Stimulated activated CD4-positive, alpha-beta T cell treated with anti-CD3 and anti-CD28 coated beads, Interleukin-4, amount 100 ng/mL, for 24 hours (primary cell): ENCODE results near the gene XIRP2.
"Not testable (repeated sequence)": the region's sequence is repeated elsewhere in the genome, so short reads cannot be mapped to it uniquely, and the experiment has no call there.

Experiments
- DNase-seq: peaks from one replicate; pipeline ENCODE4 v3.0.0-alpha.2; 2020

Gene XIRP2

DNA sequence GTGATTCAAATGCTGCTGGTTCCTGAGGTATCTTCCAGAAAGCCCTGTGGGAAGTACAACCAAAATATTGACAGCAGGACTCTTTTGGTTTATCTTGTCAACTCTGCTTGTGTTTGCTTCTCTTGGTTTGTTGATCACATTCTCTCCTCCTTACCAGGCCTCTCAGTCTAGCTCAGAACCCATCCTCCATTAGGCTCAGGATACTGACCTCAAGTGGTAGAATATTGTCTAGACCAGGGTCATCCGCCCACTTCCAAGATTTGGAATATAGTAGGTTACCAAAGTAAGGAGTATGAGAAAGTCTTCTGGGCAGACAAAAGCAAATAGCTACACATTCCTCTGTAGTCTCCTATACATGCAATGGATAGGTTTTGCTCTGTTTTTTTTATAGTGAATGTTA lies 56.6 kb downstream of the XIRP2 start:
- no peak for DNase-seq

GRCh38 chr2:166957686-166958085 lies 69.4 kb downstream of the XIRP2 start:
- no peak for DNase-seq

DNA sequence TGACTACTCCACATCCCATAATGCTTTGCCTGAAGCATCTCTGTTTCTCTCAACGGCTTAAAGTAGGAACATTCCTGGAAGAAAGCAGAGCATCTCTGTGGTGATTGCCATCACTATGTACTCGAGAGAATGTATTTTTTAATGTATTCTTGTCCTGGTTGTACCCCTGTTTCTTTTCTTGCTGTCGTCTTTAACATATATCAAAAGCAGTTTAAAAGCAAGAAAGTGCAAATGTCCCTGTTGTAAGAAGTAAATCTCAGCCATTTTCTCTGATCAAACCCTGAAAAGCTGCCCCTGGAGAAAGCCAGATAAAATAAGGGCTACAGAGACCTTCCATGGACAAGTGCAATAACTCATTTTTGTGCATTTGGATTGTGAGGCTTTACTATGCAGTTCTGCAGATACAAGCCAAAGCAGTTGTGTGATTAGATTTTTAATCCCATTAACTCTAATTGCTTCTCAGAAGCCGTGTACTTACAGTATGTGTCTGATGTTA lies 70.8 kb downstream of the XIRP2 start:
- no peak for DNase-seq

DNA sequence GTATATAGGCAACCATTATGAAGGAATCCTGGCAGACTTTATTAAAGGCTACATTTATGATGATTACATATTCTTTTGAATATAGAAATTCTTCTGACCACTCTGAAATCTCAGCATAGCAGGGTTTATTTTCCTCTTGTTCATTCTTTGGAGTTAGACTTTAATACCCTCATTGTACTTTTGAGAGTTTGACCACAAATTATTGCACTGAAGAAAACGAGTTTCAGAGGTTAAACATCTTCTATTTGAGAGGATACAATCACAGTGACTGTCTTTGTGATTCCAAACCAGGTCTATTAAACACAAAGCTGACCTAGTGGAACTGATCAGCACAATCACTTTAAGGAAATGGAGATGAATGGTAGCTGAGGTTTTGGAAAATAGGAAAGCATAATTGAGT lies 71.3 kb downstream of the XIRP2 start:
- no peak for DNase-seq

GRCh38 chr2:166960702-166961270 lies 72.5 kb downstream of the XIRP2 start:
- DNase-seq: no peak

DNA sequence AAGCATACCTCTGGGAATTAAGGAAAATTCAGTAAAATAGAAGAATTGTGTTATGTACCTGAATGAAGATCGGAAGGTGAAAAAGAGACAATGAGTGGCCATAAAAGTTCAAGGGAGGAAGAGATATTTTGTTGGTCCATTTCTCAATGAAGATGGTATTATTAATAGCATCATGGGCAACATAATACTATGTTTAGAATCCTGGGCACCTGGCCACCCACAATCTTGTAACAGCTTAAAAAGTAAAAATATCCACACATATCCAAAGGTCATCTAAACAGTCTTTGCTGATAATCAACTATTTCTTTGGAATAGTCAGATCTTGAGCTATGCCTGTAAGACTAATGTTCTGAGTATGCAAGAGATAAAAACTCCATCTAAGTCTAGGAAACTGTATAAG lies 73.7 kb downstream of the XIRP2 start:
- no peak for DNase-seq

DNA sequence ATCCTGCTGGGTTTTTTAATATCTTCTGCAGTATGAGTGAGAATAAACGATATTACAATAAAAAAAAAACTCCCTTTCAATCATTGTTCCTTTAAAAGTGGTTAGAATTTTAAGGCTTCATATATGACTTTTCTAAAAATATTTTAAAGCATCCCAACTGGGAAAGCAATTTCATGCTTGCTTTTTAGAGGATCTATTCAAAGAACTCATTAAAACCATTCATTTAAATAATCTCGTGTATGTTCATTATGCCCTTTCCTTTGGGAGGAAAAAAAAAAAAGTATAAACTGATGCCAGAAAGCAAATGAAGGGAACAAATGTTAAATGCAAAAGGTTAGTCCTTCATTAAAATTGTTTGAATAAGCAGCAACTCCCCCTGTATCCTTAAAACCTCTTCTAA lies 81.2 kb downstream of the XIRP2 start:
- DNase-seq: no peak

DNA sequence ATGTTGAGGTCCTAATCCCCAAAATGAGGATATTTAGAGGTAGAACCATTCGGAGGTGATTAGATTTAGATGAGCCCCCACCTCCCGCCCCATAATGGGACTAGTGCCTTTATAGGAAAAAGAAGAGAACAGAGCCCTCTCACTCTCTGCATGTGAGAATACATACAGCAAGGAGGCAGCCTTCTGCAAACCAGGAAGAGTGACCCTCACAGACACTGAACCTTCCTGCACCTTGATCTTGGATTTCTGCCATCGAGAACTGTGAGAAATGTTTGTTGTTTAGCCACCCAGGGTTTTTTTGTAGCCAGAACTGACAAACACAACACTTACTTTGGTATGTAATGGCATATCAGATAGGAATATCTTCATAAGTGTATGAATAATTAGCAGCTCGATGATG lies 83.7 kb downstream of the XIRP2 start:
- DNase-seq: no peak

GRCh38 chr2:166972418-166972817 lies 84.1 kb downstream of the XIRP2 start:
- no peak for DNase-seq

GRCh38 chr2:166984188-166984587 lies 95.9 kb downstream of the XIRP2 start:
- DNase-seq: no peak

DNA sequence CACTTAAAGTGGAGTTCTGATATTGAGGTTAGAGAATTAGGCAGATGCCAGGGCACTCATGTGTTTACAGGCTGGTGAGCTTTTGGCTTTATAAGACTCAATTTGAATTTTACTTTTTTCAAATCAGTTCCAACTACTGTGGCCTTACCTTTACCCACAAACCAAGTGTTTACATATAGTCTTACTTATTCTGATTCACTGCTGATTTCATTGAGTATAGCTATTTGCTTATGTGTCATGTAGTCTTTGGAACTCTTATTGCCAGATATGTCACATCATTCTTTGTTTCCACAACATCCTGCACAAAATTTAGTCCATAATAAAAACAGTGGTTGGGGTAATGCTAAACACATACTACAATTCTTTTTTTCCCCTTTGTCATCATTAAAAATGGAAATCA lies 96.5 kb downstream of the XIRP2 start:
- no peak for DNase-seq

- DNase-seq: no peak
Measured at GRCh38 chr2:166994588-166995336, 106.5 kb downstream of the XIRP2 start.

DNA sequence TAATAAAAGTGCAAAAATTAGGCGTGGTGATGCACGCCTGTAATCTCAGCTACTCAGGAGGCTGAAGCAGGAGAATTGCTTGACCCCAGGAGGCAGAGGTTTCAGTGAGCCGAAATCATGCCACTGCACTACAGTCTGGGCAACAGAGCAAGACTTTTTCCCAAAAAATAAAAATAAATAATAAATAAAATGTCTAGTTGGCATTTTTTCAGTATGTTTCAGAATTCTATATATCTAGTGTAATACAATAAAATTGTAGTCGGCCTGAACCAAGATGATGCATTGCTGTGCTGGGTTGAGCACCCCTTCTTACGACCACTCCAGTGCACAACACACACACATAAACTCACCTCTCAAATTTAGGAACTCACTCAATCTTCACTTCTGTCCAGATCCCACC lies 108.2 kb downstream of the XIRP2 start:
- DNase-seq: no peak

- DNase-seq: no peak
Measured at GRCh38 chr2:167001165-167001564, 112.9 kb downstream of the XIRP2 start.

GRCh38 chr2:167005096-167005495 lies 116.8 kb downstream of the XIRP2 start:
- DNase-seq: no peak

DNA sequence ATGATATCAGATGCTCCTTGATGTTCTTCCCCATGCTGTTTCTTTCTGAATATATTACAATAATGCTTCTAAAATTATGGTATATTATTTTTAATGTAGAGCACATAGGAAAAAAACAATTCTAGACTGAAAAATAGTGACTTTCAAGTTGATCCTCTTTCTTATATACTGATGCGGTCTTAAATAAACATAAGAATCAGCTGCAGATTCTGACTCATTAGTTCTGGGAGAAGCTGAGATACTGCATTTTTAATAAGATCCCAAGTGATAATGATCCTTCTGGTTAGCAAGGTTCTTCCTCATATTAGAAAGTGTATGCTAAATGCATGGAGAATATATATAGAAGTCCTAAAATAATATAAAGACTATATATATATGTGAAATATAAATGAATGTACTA lies 124.9 kb downstream of the XIRP2 start:
- no peak for DNase-seq

- DNase-seq: no peak
Measured at GRCh38 chr2:167015806-167016205, 127.5 kb downstream of the XIRP2 start.

DNA sequence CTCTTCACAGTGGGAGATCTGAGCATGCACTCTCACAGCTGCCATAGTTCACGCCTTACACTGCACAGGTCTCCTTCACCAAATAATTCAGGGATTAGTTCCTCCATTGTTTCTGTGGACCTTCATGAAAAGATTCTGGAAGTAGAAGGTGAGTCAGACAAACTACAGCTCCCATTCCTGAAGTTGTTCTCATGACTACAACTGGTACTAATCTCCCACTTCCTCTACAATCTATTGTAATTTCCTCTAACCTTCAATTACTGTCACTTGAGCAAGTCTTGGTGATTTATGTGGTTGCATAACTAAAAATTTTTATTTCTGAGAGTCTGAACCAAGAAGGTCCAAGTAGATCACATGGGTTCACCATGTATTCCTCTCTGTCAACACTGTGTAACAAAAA lies 128.7 kb downstream of the XIRP2 start:
- no peak for DNase-seq

GRCh38 chr2:167018590-167018989 lies 130.3 kb downstream of the XIRP2 start:
- no peak for DNase-seq

DNA sequence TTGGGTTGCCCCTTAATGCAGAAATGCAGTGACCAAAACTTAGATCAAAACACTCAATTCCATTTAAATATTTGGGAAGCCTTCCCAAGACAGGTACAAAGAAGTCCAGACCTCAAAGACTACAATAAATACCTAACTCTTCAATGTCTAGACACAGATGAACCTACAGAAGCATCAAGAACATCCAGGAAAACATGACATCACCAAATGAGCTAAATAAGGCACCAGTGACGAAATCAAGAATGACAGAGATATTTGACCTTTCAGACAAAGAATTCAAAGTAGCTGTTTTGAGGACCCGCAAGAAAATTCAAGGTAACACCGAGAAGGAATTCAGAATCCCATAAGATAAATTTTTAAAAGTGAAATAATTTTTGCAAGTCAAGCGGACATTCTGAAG lies 140.2 kb downstream of the XIRP2 start:
- no peak for DNase-seq

DNA sequence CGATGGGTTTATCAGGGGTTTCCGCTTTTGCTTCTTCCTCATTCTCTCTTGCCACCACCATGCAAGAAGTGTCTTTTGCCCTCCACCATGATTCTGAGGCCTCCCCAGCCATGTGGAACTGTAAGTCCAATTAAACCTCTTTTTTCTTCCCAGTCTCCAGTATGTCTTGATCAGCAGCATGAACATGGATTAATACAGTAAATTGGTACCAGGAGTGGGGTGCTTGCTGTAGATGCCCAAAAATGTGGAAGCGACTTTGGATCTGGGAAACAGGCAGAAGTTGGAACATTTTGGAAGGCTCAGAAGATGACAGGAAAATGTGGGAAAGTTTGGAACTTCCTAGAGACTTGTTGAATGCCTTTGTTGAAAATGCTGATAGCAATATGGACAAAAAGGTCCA lies 146.7 kb downstream of the XIRP2 start:
- not testable (repeated sequence) for DNase-seq

GRCh38 chr2:167048829-167049228 lies 160.5 kb downstream of the XIRP2 start:
- DNase-seq: no peak

DNA sequence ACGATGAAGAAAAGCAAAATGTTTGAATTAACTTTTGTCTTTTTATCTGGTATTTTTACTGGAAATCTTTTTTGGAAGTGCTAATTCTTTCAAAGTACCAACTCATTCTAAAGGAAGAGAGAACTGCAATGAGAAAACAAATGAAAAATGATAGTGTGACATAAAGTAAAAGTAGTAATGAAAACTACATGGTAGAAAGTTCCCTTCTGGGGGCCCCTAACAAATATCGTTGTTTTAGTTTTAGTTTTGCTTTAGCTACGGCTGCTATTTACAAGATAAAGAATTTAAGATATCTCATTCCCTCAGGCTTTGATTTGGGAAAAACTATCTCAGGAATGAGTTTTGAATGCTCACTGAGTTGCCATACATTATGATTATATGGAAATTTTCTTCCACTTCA lies 161.4 kb downstream of the XIRP2 start:
- no peak for DNase-seq

DNA sequence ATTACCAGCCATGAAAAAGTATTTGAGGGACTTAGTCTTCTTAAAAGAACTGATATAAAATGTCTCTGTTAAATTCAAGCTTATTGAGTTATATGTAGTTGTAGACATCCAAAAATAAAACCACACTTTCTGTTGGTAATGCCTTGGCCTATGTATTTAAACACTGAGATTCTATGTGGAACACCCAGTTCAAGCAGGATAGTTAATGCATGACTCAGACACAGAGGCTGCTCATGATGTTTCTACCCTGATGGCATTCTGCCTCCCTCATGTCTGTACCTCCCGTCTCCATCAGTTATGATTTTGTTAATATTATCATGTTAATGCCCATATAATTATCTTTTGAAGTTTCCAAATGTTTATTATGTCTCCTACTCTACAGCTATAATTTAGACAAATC lies 164.5 kb downstream of the XIRP2 start:
- DNase-seq: no peak

DNA sequence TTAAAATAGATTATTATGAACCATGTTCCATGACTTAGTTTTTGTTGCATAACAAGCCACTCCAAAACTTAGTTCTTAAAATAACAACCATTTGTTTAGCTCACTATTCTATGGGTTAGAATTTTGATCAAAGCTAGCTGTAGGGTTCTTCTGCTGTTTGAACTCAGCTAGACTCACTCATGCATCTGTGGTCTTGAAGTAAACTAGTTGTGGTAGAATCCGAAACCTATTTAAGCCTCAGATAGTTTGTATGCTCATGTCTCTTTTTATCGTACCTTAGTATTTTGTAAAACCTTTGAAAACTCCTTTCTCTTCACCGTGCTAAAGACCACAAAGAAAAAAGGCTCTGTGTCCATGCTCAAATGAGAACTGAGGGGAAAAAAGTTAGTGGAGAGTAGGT lies 166.6 kb downstream of the XIRP2 start:
- no peak for DNase-seq
